SK-N-SH (cell line): ENCODE results near the gene MC1R. TPM values are rescaled to one million over a fixed set of nuclear protein-coding genes. Genes with fewer than 3 reads are reported as not detected.

Experiments
- CTCF ChIA-PET: fragments of 300-600, 350-600 bp; formaldehyde crosslinking; extraction: SDS; loops from one replicate; lab custom pipeline; 2021; lab: Yijun Ruan, JAX
- POLR2A ChIA-PET: fragments of 350-600 bp; sonication (Branson Sonifier 250); formaldehyde crosslinking; extraction: SDS; loops from one replicate; lab custom pipeline; 2020; ENCODE audit warnings: antibody characterized with exemption, inconsistent platforms; lab: Yijun Ruan, JAX
- DNase-seq: peaks from one replicate; pipeline ENCODE4 v3.0.0; 2012
- H2AFZ ChIP-seq: fragments of 200-600 bp; sonication (generic); 2 replicates; pipeline ENCODE4 v1.8.1; 2016; ENCODE audit warnings: antibody characterized with exemption, mild to moderate bottlenecking, low read depth
- H3F3A ChIP-seq: fragments of 200-600 bp; sonication (generic); replicated peaks from 2 replicates; pipeline ENCODE3; 2016; ENCODE audit warnings: antibody characterized with exemption, mild to moderate bottlenecking; ENCODE audit not compliant: insufficient read depth
- H3K27ac ChIP-seq, 2 experiments: fragments of 200-500 bp in 1 of 2; fragments of 200-600 bp in 1 of 2; sonication (Bioruptor generic) in 1 of 2; sonication (generic), shearing (Covaris generic) in 1 of 2; 2 replicates each; pipeline versions ENCODE4 v1.5.1 to v1.6.1; 2014 to 2016; ENCODE audit warnings: low read depth in 2 of 2, inconsistent platforms in 1 of 2, low read length in 1 of 2, mild to moderate bottlenecking in 1 of 2, mixed read lengths in 1 of 2
- H3K27me3 ChIP-seq: fragments of 200-600 bp; sonication (generic), shearing (Covaris generic); 2 replicates; pipeline ENCODE4 v1.6.1; 2016; ENCODE audit warnings: mixed run types; ENCODE audit not compliant: insufficient read depth
- H3K36me3 ChIP-seq, 2 experiments: fragments of 200-500 bp in 1 of 2; fragments of 200-600 bp in 1 of 2; sonication (Bioruptor generic) in 1 of 2; sonication (generic) in 1 of 2; replicated peaks in 1 of 2; 2 replicates each; pipeline versions ENCODE3 to v1.5.1; 2014 to 2016; ENCODE audit warnings: low read length in 1 of 2, mild to moderate bottlenecking in 1 of 2; ENCODE audit not compliant: insufficient read depth in 2 of 2, control insufficient read depth in 1 of 2
- H3K4me1 ChIP-seq, 2 experiments: fragments of 200-500 bp in 1 of 2; fragments of 200-600 bp in 1 of 2; sonication (Bioruptor generic) in 1 of 2; sonication (generic), shearing (Covaris generic) in 1 of 2; 2 replicates each; pipeline versions ENCODE4 v1.5.1 to v1.6.1; 2014 to 2016; ENCODE audit warnings: low read depth in 1 of 2, low read length in 1 of 2, mixed run types in 1 of 2; ENCODE audit not compliant: insufficient read depth in 2 of 2, control insufficient read depth in 1 of 2
- H3K4me2 ChIP-seq: fragments of 200-600 bp; sonication (generic), shearing (Covaris generic); 2 replicates; pipeline ENCODE4 v1.6.1; 2017; ENCODE audit warnings: mixed run types
- H3K4me3 ChIP-seq, 2 experiments: fragments of 200-500 bp in 1 of 2; fragments of 200-600 bp in 1 of 2; sonication (Bioruptor generic) in 1 of 2; sonication (generic), shearing (Covaris generic) in 1 of 2; 2 replicates each; pipeline versions ENCODE4 v1.5.1 to v1.8.1; 2014 to 2016; ENCODE audit warnings: low read depth in 2 of 2, inconsistent platforms in 1 of 2, low read length in 1 of 2, mild to moderate bottlenecking in 1 of 2, mixed read lengths in 1 of 2, moderate library complexity in 1 of 2
- H3K79me2 ChIP-seq: fragments of 200-600 bp; sonication (generic); 2 replicates; pipeline ENCODE4 v1.8.1; 2017; ENCODE audit warnings: mild to moderate bottlenecking; ENCODE audit not compliant: insufficient read depth
- H3K9ac ChIP-seq: fragments of 200-600 bp; sonication (generic); 2 replicates; pipeline ENCODE4 v1.6.1; 2017; ENCODE audit warnings: mixed run types
- H3K9me2 ChIP-seq: fragments of 200-600 bp; sonication (generic); 2 replicates; pipeline ENCODE4 v1.6.1; 2017; ENCODE audit warnings: mixed run types
- H3K9me3 ChIP-seq: fragments of 200-600 bp; sonication (generic); 2 replicates; pipeline ENCODE4 v1.6.1; 2017; ENCODE audit warnings: mixed run types, mild to moderate bottlenecking, moderate library complexity
- H4K20me1 ChIP-seq: fragments of 200-600 bp; sonication (generic); 2 replicates; pipeline ENCODE4 v1.6.1; 2017; ENCODE audit warnings: mild to moderate bottlenecking, mixed run types; ENCODE audit not compliant: insufficient read depth
- CTCF ChIP-seq: fragments of 200-600 bp; sonication (generic); IDR thresholded peaks from 2 replicates; pipeline ENCODE4 v1.6.1; 2017; ENCODE audit warnings: antibody characterized with exemption, mild to moderate bottlenecking, moderate library complexity
- ELF1 ChIP-seq: IDR thresholded peaks from 2 replicates; pipeline ENCODE4 v1.4.0; 2012
- EP300 ChIP-seq, 2 experiments: IDR thresholded peaks; 2 replicates each; pipeline versions ENCODE4 v1.4.0 to v1.6.1; 2012; ENCODE audit warnings: borderline replicate concordance in 1 of 2, low read depth in 1 of 2, low read length in 1 of 2
- EZH2phosphoT487 ChIP-seq: fragments of 200-600 bp; sonication (generic); IDR thresholded peaks from 2 replicates; pipeline ENCODE4 v1.6.1; 2017; ENCODE audit warnings: low read depth, mixed run types, mild to moderate bottlenecking, antibody characterized with exemption, moderate library complexity, borderline replicate concordance
- FOXJ3 ChIP-seq: sonication (generic); formaldehyde crosslinking; IDR thresholded peaks from 2 replicates; pipeline ENCODE4 v1.5.1; 2020; ENCODE audit warnings: mild to moderate bottlenecking, missing genetic modification reagents
- GABPA ChIP-seq: IDR thresholded peaks from 2 replicates; pipeline ENCODE4 v1.4.0; 2012; ENCODE audit warnings: low read depth, mild to moderate bottlenecking
- GATA2 ChIP-seq: sonication (generic); formaldehyde crosslinking; IDR thresholded peaks from 2 replicates; pipeline ENCODE4 v1.5.0; 2020; ENCODE audit warnings: mild to moderate bottlenecking, missing genetic modification reagents
- MEF2A ChIP-seq: IDR thresholded peaks from 2 replicates; pipeline ENCODE4 v1.4.0; 2012; ENCODE audit warnings: low read depth, borderline replicate concordance
- MXI1 ChIP-seq: IDR thresholded peaks from 2 replicates; pipeline ENCODE4 v1.6.1; 2012; ENCODE audit warnings: mild to moderate bottlenecking, low read depth, low read length, improper control_type of control experiment
- NFIC ChIP-seq: IDR thresholded peaks from 2 replicates; pipeline ENCODE4 v1.4.0; 2012; ENCODE audit warnings: borderline replicate concordance
- RXRA ChIP-seq: IDR thresholded peaks from 2 replicates; pipeline ENCODE4 v1.4.0; 2012; ENCODE audit warnings: low read depth, mild to moderate bottlenecking, borderline replicate concordance
- TAF1 ChIP-seq: IDR thresholded peaks from 2 replicates; pipeline ENCODE4 v1.6.1; 2012; ENCODE audit warnings: low read depth, mild to moderate bottlenecking, low read length, moderate library complexity, borderline replicate concordance
- USF2 ChIP-seq: fragments of 150-350 bp; IDR thresholded peaks from 2 replicates; pipeline ENCODE4 v1.6.1; 2017; ENCODE audit warnings: antibody characterized with exemption, low read length, low read depth, borderline replicate concordance
- ZBTB33 ChIP-seq: IDR thresholded peaks from 2 replicates; pipeline ENCODE4 v1.4.0; 2012; ENCODE audit warnings: low read depth, borderline replicate concordance
- WGBS: methylation state at CpG from one replicate; pipeline ENCODE4 v1.1.6; 2017; ENCODE audit warnings: low lambda C conversion rate; 5-methylcytosine and 5-hydroxymethylcytosine counted together
- polyA plus RNA-seq, 3 experiments: library from polyadenylated mRNA; depleted of rRNA; stranded (reverse); fragments of >200 nt; gene quantifications; 2 replicates each; pipeline ENCODE4 v1.2.3, GENCODE V29; 2012
- TF ChIP-seq, protein P1 (sequence below): IDR thresholded peaks from 2 replicates; pipeline ENCODE4; 2012
- TF ChIP-seq, protein P2 (sequence below): IDR thresholded peaks from 2 replicates; pipeline ENCODE4 v1.4.0; 2012; ENCODE audit warnings: low read depth, borderline replicate concordance
- TF ChIP-seq, protein P3 (sequence below): IDR thresholded peaks from 2 replicates; pipeline ENCODE4 v1.4.0; 2012; ENCODE audit warnings: low read depth

The MC1R gene
- polyA plus RNA-seq, 1 of the 3 experiments (the other 2 are of a cell fraction) = 11.1 TPM

GRCh38 chr16:89954462-89954861 is 35.8 kb downstream of the MC1R start:
- ChIA-PET CTCF (interaction anchor here (1.0 to 2.3 kb wide), 4 partner anchors 12 to 249 kb away, joined by 3 to 4 read pairs (median 3); no protein-coding TSS in a partner anchor), POLR2A (no interaction called here)
- Histone ChIP-seq H4K20me1 (0 out of 2 replicates have a peak, but pooled peaks cover 3% of the 10 kb centered on the region), H3K27me3 (no peaks in the 10 kb centered on the region), H3K4me2 (no peak overlapping the region), H3K9ac (no peak overlapping the region), H3K9me3 (no peaks in the 10 kb centered on the region), H3K79me2 (peaks cover 21% of the 10 kb centered on the region; the same call in 1 of the 2 replicates), H3K9me2 (no peaks in the 10 kb centered on the region), H3K36me3 (peaks cover 0 to 21% of the 10 kb centered on the region in 2 experiments), H3K4me3 (no peak overlapping the region), H3K27ac (no peak overlapping the region), H3F3A (no peaks in the 10 kb centered on the region), H3K4me1 (peaks cover 0 to 12% of the 10 kb centered on the region in 2 experiments; a peak in 1 of 4 replicates), H2AFZ (no peak overlapping the region)
- 95% methylated on average over 15 of the region's 15 CpGs for WGBS
- TF ChIP-seq, protein P1, sequence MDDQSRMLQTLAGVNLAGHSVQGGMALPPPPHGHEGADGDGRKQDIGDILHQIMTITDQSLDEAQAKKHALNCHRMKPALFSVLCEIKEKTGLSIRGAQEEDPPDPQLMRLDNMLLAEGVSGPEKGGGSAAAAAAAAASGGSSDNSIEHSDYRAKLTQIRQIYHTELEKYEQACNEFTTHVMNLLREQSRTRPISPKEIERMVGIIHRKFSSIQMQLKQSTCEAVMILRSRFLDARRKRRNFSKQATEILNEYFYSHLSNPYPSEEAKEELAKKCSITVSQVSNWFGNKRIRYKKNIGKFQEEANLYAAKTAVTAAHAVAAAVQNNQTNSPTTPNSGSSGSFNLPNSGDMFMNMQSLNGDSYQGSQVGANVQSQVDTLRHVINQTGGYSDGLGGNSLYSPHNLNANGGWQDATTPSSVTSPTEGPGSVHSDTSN = no peak
- TF ChIP-seq, protein P2, sequence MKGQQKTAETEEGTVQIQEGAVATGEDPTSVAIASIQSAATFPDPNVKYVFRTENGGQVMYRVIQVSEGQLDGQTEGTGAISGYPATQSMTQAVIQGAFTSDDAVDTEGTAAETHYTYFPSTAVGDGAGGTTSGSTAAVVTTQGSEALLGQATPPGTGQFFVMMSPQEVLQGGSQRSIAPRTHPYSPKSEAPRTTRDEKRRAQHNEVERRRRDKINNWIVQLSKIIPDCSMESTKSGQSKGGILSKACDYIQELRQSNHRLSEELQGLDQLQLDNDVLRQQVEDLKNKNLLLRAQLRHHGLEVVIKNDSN = no peak
- TF ChIP-seq GABPA (no peak), TAF1 (no peak), FOXJ3 (no peak), EP300 (IDR thresholded peaks at IDR 0.05; ENCODE audit: borderline replicate concordance in 1 of 2, low read depth in 1 of 2, low read length in 1 of 2) (no peak), USF2 (no peak), NFIC (no peak), MEF2A (no peak), ZBTB33 (no peak), CTCF (no peak), RXRA (no peak), EZH2phosphoT487 (no peak), MXI1 (no peak), ELF1 (no peak), GATA2 (CRISPR knock-in tag) (no peak)
- TF ChIP-seq, protein P3, sequence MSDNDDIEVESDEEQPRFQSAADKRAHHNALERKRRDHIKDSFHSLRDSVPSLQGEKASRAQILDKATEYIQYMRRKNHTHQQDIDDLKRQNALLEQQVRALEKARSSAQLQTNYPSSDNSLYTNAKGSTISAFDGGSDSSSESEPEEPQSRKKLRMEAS = no peak
- no peak for DNase-seq
